HepG2 (cell line): ENCODE measurements around the gene NFATC3. TPM values are rescaled to one million over a fixed set of nuclear protein-coding genes. Genes with fewer than 3 reads are reported as not detected.

Experiments used
- CENPT ChIP-seq: sonication (generic); formaldehyde crosslinking; IDR thresholded peaks from 2 replicates; pipeline ENCODE4 v1.8.0; 2022; ENCODE audit warnings: low read depth, mild to moderate bottlenecking, moderate library complexity, missing genetic modification reagents
- CHCHD3 ChIP-seq: sonication (generic); formaldehyde crosslinking; IDR thresholded peaks from 2 replicates; pipeline ENCODE4 v1.8.0; 2022; ENCODE audit warnings: mild to moderate bottlenecking, missing genetic modification reagents, moderate library complexity
- HNF4G ChIP-seq, 2 experiments: sonication (generic) in 1 of 2; formaldehyde crosslinking in 1 of 2; IDR thresholded peaks; 2 replicates each; pipeline versions ENCODE4 v1.4.0 to v1.6.1; 2011 to 2020; ENCODE audit warnings: borderline replicate concordance in 2 of 2, low read depth in 2 of 2, mild to moderate bottlenecking in 2 of 2, low read length in 1 of 2, missing genetic modification reagents in 1 of 2, moderate library complexity in 1 of 2
- KDM5B ChIP-seq: sonication (generic); formaldehyde crosslinking; IDR thresholded peaks from 2 replicates; pipeline ENCODE4 v1.4.0; 2020; ENCODE audit warnings: missing genetic modification reagents, mild to moderate bottlenecking, borderline replicate concordance
- RCOR2 ChIP-seq: IDR thresholded peaks from 2 replicates; pipeline ENCODE4 v1.6.1; 2016; ENCODE audit warnings: missing biosample characterization, missing genetic modification reagents
- SAP130 ChIP-seq: IDR thresholded peaks from 2 replicates; pipeline ENCODE4 v1.6.1; 2016; ENCODE audit warnings: low read depth
- SNAPC2 ChIP-seq: sonication (generic); formaldehyde crosslinking; IDR thresholded peaks from 2 replicates; pipeline ENCODE4 v1.8.1; 2022; ENCODE audit warnings: mild to moderate bottlenecking, missing genetic modification reagents
- YEATS4 ChIP-seq: sonication (generic); formaldehyde crosslinking; IDR thresholded peaks from 2 replicates; pipeline ENCODE4 v1.4.0; 2020; ENCODE audit warnings: missing genetic modification reagents, borderline replicate concordance
- ZNF333 ChIP-seq: sonication (generic); formaldehyde crosslinking; IDR thresholded peaks from 2 replicates; pipeline ENCODE4 v1.4.0; 2020; ENCODE audit warnings: mild to moderate bottlenecking, missing genetic modification reagents, borderline replicate concordance
- ZNF550 ChIP-seq: sonication (generic); formaldehyde crosslinking; IDR thresholded peaks from 2 replicates; pipeline ENCODE4 v1.4.0; 2020; ENCODE audit warnings: mild to moderate bottlenecking, missing genetic modification reagents, borderline replicate concordance
- ZNF567 ChIP-seq: sonication (generic); formaldehyde crosslinking; IDR thresholded peaks from 2 replicates; pipeline ENCODE4 v1.8.1; 2023; ENCODE audit warnings: mild to moderate bottlenecking, missing genetic modification reagents, borderline replicate concordance
- ZNF773 ChIP-seq: sonication (generic); formaldehyde crosslinking; IDR thresholded peaks from 2 replicates; pipeline ENCODE4 v1.4.0; 2020; ENCODE audit warnings: missing genetic modification reagents, borderline replicate concordance
- polyA plus RNA-seq, 8 experiments: library from polyadenylated mRNA; depleted of rRNA in 3 of 8; stranded (reverse) in 7 of 8; unstranded in 1 of 8; fragments of >200 nt; fragmentation: Illumina TruSeq in 4 of 8; extraction: Trizol in 4 of 8; gene quantifications; 2 replicates each; pipeline versions ENCODE4 v1.2.1 to v1.2.3, GENCODE V29; 2011 to 2016; ENCODE audit warnings: low read depth in 4 of 8, missing spikeins in 1 of 8, mixed read lengths in 1 of 8; ENCODE audit not compliant: insufficient read depth in 1 of 8
- total RNA-seq, 5 experiments: library from RNA; depleted of rRNA; stranded (reverse); fragments of >200 nt; fragmentation: Illumina TruSeq; extraction: Trizol; gene quantifications; 2 replicates each; pipeline ENCODE4 v1.2.3, GENCODE V29; 2016; ENCODE audit warnings: low read depth in 1 of 5
- TF ChIP-seq, protein P1 (sequence below), 2 experiments: IDR thresholded peaks; 2 replicates each; pipeline ENCODE4 v1.6.1; 2011 to 2012; ENCODE audit warnings: low read length in 2 of 2, borderline replicate concordance in 1 of 2, low read depth in 1 of 2, mild to moderate bottlenecking in 1 of 2, moderate library complexity in 1 of 2
- TF ChIP-seq, protein P2 (sequence below): sonication (generic); formaldehyde crosslinking; conservative IDR thresholded peaks from 2 replicates; pipeline ENCODE4 v1.5.0; 2020; ENCODE audit warnings: missing genetic modification reagents
- TF ChIP-seq, protein P3 (sequence below): sonication (generic); formaldehyde crosslinking; IDR thresholded peaks from 2 replicates; pipeline ENCODE4 v1.5.0; 2020; ENCODE audit warnings: mild to moderate bottlenecking, missing genetic modification reagents
- TF ChIP-seq, protein P4 (sequence below): sonication (generic); formaldehyde crosslinking; IDR thresholded peaks from 2 replicates; pipeline ENCODE4 v1.5.0; 2020; ENCODE audit warnings: missing genetic modification reagents

Gene NFATC3
- total and polyA plus RNA-seq, 2 of the 13 experiments (the other 11 are each of a cell fraction or from before 2014, with no cell fraction given): 52.6 to 62.7 TPM

DNA sequence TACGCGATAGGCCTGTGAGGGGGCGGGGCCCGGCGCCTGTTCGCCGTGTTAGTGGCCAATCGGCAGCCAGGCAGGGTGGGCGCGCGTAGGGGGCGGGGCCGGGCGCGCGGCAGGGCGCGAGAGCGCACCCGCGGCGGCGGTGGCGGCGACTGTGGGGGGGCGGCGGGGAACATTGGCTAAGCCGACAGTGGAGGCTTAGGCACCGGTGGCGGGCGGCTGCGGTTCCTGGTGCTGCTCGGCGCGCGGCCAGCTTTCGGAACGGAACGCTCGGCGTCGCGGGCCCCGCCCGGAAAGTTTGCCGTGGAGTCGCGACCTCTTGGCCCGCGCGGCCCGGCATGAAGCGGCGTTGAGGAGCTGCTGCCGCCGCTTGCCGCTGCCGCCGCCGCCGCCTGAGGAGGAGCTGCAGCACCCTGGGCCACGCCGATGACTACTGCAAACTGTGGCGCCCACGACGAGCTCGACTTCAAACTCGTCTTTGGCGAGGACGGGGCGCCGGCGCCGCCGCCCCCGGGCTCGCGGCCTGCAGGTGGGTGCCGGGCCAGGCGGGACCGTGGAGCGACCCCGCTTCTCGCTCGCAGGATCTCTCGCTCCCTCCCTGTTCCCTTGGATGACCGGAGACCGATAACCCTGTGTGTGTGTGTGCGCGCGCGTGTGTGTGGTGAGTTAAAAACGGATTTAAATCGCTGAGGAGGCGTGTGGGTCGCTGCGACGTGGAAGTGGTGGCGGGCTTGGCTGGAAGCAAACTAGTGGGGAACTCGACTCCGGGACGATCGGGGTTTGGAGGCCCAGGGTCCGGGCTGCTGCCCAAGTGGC lies at the start of gene NFATC3 (continued):
- TF ChIP-seq, protein P1, sequence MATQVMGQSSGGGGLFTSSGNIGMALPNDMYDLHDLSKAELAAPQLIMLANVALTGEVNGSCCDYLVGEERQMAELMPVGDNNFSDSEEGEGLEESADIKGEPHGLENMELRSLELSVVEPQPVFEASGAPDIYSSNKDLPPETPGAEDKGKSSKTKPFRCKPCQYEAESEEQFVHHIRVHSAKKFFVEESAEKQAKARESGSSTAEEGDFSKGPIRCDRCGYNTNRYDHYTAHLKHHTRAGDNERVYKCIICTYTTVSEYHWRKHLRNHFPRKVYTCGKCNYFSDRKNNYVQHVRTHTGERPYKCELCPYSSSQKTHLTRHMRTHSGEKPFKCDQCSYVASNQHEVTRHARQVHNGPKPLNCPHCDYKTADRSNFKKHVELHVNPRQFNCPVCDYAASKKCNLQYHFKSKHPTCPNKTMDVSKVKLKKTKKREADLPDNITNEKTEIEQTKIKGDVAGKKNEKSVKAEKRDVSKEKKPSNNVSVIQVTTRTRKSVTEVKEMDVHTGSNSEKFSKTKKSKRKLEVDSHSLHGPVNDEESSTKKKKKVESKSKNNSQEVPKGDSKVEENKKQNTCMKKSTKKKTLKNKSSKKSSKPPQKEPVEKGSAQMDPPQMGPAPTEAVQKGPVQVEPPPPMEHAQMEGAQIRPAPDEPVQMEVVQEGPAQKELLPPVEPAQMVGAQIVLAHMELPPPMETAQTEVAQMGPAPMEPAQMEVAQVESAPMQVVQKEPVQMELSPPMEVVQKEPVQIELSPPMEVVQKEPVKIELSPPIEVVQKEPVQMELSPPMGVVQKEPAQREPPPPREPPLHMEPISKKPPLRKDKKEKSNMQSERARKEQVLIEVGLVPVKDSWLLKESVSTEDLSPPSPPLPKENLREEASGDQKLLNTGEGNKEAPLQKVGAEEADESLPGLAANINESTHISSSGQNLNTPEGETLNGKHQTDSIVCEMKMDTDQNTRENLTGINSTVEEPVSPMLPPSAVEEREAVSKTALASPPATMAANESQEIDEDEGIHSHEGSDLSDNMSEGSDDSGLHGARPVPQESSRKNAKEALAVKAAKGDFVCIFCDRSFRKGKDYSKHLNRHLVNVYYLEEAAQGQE (IDR thresholded peaks at IDR 0.05; ENCODE audit: borderline replicate concordance in 1 of 2, low read depth in 1 of 2, low read length in 2 of 2): peak in 1 of 2 experiments; percentile 50; a peak in 1 of 4 replicates
- TF ChIP-seq, protein P2, sequence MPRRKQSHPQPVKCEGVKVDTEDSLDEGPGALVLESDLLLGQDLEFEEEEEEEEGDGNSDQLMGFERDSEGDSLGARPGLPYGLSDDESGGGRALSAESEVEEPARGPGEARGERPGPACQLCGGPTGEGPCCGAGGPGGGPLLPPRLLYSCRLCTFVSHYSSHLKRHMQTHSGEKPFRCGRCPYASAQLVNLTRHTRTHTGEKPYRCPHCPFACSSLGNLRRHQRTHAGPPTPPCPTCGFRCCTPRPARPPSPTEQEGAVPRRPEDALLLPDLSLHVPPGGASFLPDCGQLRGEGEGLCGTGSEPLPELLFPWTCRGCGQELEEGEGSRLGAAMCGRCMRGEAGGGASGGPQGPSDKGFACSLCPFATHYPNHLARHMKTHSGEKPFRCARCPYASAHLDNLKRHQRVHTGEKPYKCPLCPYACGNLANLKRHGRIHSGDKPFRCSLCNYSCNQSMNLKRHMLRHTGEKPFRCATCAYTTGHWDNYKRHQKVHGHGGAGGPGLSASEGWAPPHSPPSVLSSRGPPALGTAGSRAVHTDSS (CRISPR knock-in tag): 0 out of 2 replicates have a peak, but pooled peaks have one; percentile 23
- no peak for TF ChIP-seq ZNF550 (CRISPR knock-in tag)
- peak; percentile 85 for TF ChIP-seq KDM5B (CRISPR knock-in tag)
- 0 out of 2 replicates have a peak, but pooled peaks have one; percentile 22 for TF ChIP-seq CHCHD3 (CRISPR knock-in tag)
- no peak for TF ChIP-seq RCOR2 (CRISPR knock-in tag)
- TF ChIP-seq, protein P3, sequence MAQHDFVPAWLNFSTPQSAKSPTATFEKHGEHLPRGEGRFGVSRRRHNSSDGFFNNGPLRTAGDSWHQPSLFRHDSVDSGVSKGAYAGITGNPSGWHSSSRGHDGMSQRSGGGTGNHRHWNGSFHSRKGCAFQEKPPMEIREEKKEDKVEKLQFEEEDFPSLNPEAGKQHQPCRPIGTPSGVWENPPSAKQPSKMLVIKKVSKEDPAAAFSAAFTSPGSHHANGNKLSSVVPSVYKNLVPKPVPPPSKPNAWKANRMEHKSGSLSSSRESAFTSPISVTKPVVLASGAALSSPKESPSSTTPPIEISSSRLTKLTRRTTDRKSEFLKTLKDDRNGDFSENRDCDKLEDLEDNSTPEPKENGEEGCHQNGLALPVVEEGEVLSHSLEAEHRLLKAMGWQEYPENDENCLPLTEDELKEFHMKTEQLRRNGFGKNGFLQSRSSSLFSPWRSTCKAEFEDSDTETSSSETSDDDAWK (CRISPR knock-in tag): no peak
- TF ChIP-seq ZNF567 (CRISPR knock-in tag): no peak
- TF ChIP-seq ZNF333 (CRISPR knock-in tag): no peak
- TF ChIP-seq SAP130 (CRISPR knock-in tag): no peak; the same call in 1 of the 2 replicates
- no peak for TF ChIP-seq SNAPC2
- no peak; the same call in 1 of the 2 replicates for TF ChIP-seq YEATS4 (CRISPR knock-in tag)
- TF ChIP-seq HNF4G (IDR thresholded peaks at IDR 0.05; ENCODE audit: borderline replicate concordance, low read depth, low read length): no peak
- 0 out of 2 replicates have a peak, but pooled peaks have one; percentile 20 for TF ChIP-seq HNF4G (CRISPR knock-in tag; IDR thresholded peaks at IDR 0.05; ENCODE audit: borderline replicate concordance, low read depth)
- TF ChIP-seq, protein P4, sequence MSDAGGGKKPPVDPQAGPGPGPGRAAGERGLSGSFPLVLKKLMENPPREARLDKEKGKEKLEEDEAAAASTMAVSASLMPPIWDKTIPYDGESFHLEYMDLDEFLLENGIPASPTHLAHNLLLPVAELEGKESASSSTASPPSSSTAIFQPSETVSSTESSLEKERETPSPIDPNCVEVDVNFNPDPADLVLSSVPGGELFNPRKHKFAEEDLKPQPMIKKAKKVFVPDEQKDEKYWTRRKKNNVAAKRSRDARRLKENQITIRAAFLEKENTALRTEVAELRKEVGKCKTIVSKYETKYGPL (CRISPR knock-in tag): no peak
- TF ChIP-seq CENPT (CRISPR knock-in tag): no peak
- peak; percentile 36; the same call in 1 of the 2 replicates for TF ChIP-seq ZNF773
